GM12892 (cell line): ENCODE results near the gene PABPN1.

ENCODE experiments used
- POLR2A ChIP-seq: IDR thresholded peaks from 2 replicates; pipeline ENCODE4 v1.6.1; 2011; ENCODE audit warnings: low read depth, low read length, control low read depth
- POLR2AphosphoS5 ChIP-seq: IDR thresholded peaks from 2 replicates; pipeline ENCODE4 v1.6.1; 2011; ENCODE audit warnings: low read depth, low read length, control low read depth

GRCh38 chr14:23286020-23286901 lies 35.0 kb upstream of the PABPN1 start, which contains the start of gene HOMEZ:
- TF ChIP-seq POLR2A (peak; percentile 61), POLR2AphosphoS5 (0 out of 2 replicates have a peak, but pooled peaks have one; percentile 10)
